ENCODE measurements around the gene USH2A. TPM values are rescaled to one million over a fixed set of nuclear protein-coding genes. Genes with fewer than 3 reads are reported as not detected.

Gene USH2A
- total RNA-seq, 6 experiments from 2014 or later = 0.19 to 1.8 (median 0.81) TPM

DNA sequence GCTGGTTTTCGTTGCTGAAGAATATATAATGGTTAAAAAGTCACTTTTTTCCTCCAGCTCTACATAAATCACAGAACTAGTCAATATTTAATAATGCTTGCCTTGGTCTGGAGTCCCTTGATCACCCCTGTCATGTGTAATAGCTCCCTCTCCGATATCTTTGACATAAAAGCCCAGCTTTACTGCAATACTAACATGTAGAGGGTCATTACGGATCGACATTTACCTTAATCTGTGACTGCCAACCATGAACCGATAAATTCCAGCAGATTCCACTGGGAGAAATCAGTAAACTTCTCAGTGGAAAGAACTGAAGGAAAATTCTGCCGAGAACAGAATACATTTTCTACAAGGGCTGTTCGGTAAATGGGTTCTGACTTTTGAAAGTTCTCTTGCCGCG is 459.6 kb downstream of the USH2A start:
- intact Hi-C loops (cut with DNase I) = no loop called here
- 79% methylated on average over 9 of the region's 9 CpGs for WGBS (ENCODE audit: insufficient coverage, low coverage, low lambda C conversion rate, missing lambda C conversion rate)
- Histone ChIP-seq H3K27ac (no peak overlapping the region), H3K4me1 (no peaks in the 10 kb centered on the region), H3K27me3 (no peaks in the 10 kb centered on the region), H3K36me3 (no peaks in the 10 kb centered on the region), H3K4me3 (no peak overlapping the region), H3K9me3 (no peaks in the 10 kb centered on the region)
- TF ChIP-seq, protein P1, sequence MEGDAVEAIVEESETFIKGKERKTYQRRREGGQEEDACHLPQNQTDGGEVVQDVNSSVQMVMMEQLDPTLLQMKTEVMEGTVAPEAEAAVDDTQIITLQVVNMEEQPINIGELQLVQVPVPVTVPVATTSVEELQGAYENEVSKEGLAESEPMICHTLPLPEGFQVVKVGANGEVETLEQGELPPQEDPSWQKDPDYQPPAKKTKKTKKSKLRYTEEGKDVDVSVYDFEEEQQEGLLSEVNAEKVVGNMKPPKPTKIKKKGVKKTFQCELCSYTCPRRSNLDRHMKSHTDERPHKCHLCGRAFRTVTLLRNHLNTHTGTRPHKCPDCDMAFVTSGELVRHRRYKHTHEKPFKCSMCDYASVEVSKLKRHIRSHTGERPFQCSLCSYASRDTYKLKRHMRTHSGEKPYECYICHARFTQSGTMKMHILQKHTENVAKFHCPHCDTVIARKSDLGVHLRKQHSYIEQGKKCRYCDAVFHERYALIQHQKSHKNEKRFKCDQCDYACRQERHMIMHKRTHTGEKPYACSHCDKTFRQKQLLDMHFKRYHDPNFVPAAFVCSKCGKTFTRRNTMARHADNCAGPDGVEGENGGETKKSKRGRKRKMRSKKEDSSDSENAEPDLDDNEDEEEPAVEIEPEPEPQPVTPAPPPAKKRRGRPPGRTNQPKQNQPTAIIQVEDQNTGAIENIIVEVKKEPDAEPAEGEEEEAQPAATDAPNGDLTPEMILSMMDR (IDR thresholded peaks at IDR 0.05) = no peak
- no peak for TF ChIP-seq POLR2A (IDR thresholded peaks at IDR 0.05)
- ATAC-seq (no peak), DNase-seq (no peak)

DNA sequence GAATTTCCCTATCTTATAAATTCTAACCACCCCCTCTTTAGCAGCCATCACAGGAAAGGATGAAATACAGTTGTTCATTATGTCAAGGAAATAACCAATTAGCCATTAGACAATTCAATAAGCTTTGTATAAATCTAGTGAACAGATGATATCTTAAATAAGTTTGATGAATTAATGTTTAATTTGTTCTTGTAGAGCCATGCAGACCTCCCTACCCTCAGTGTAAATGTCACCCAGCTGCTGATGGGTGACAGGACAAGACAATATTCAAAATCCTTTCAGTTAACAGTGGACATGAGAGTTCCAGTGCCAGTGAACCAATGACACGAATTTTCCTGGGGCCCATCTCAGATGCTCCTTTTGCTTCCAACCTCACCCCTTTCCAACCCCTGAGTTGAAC is 460.2 kb downstream of the USH2A start:
- Histone ChIP-seq H3K27me3 (no peaks in the 10 kb centered on the region), H3K4me1 (no peaks in the 10 kb centered on the region), H3K9me3 (no peaks in the 10 kb centered on the region), H3K4me3 (no peak overlapping the region), H3K36me3 (no peaks in the 10 kb centered on the region), H3K27ac (no peak overlapping the region)
- no peak for DNase-seq
- no peak for ATAC-seq
- intact Hi-C loops (cut with DNase I) = no loop called here
- no peak for TF ChIP-seq POLR2A (IDR thresholded peaks at IDR 0.05)
- TF ChIP-seq, protein P1 (IDR thresholded peaks at IDR 0.05) = no peak
- WGBS (ENCODE audit: insufficient coverage, low coverage, low lambda C conversion rate, missing lambda C conversion rate) = 25% methylated on average over 1 of the region's 1 CpG

DNA sequence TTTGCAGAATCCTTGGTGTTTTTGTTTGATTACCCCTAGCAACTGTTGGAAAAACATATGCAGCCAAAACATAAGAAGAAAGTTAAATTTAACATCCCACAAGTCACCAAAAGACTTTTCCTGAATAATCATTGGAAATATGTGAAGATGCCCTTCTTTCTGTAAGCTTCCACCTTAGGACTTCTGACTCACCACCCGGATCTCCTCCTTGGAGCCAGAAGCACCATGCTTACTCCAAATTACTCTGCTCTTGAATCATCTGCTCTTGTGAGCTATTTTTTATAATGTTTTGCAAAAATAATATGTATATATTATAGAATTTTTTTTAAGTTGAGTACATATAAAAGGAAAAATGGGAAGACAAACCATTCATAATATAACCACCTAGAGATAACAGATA is 464.4 kb downstream of the USH2A start:
- H3K36me3 ChIP-seq = no peaks in the 10 kb centered on the region
- no peak for TF ChIP-seq POLR2A (IDR thresholded peaks at IDR 0.05)
- no peak overlapping the region for H3K27ac ChIP-seq
- no peak overlapping the region for H3K4me3 ChIP-seq
- ATAC-seq (no peak), DNase-seq (no peak)
- intact Hi-C loops (cut with DNase I) = no loop called here
- H3K27me3 ChIP-seq = no peaks in the 10 kb centered on the region
- H3K9me3 ChIP-seq = no peaks in the 10 kb centered on the region
- 63% methylated on average over 1 of the region's 1 CpG for WGBS (ENCODE audit: insufficient coverage, low coverage, low lambda C conversion rate, missing lambda C conversion rate)
- H3K4me1 ChIP-seq = no peaks in the 10 kb centered on the region

DNA sequence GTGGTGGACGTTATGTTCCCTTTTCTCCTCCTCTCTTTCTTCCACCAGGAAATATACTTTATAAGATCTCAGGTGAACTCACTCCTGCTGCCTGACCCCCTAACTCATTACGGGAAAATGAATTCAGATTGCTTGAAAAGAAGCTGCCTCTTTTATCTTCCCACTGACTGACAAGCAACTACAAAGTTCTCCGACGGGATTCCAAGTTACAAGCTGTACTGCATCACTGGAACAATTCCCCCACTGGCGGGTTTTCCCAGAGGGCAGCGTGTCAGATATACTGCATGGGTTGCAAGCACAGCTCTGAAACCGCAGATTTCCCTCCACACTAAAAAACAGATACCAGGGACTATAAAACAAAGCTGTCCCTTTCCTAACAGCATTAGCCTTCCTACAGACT is 465.6 kb downstream of the USH2A start:
- H3K27ac ChIP-seq = no peak overlapping the region
- H3K9me3 ChIP-seq = no peaks in the 10 kb centered on the region
- no peaks in the 10 kb centered on the region for H3K27me3 ChIP-seq
- intact Hi-C loops (cut with DNase I) = no loop called here
- WGBS (ENCODE audit: insufficient coverage, low coverage, low lambda C conversion rate, missing lambda C conversion rate) = 21% methylated on average over 6 of the region's 7 CpGs
- no peaks in the 10 kb centered on the region for H3K36me3 ChIP-seq
- no peak for DNase-seq
- no peaks in the 10 kb centered on the region for H3K4me1 ChIP-seq
- H3K4me3 ChIP-seq = no peak overlapping the region
- no peak for TF ChIP-seq POLR2A (IDR thresholded peaks at IDR 0.05)
- TF ChIP-seq, protein P1 (IDR thresholded peaks at IDR 0.05) = no peak
- no peak for ATAC-seq

DNA sequence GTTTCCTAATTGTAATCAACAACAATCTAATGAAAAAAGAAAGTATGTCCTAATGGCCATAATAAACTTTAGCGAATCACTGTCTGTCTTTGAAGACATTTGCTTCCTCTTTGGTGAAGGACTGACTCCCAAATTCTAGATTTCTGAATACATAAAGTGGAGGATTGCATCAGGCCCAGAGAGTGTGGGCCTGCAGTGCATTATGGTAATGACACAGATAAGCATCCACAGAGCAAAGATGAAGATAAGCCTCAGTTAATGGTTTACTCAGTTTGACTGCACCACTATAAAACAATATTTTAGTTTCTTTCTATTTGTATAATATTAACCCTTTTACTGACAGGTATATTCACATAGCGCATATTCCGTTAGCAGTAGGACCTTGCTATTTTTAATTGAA is 490.7 kb downstream of the USH2A start:
- no peak for DNase-seq
- TF ChIP-seq, protein P1 (IDR thresholded peaks at IDR 0.05) = no peak
- no peak for TF ChIP-seq POLR2A (IDR thresholded peaks at IDR 0.05)
- 90% methylated on average over 3 of the region's 3 CpGs for WGBS (ENCODE audit: insufficient coverage, low coverage, low lambda C conversion rate, missing lambda C conversion rate)
- Histone ChIP-seq H3K27me3 (no peaks in the 10 kb centered on the region), H3K9me3 (no peaks in the 10 kb centered on the region), H3K27ac (no peak overlapping the region), H3K36me3 (no peaks in the 10 kb centered on the region), H3K4me1 (no peaks in the 10 kb centered on the region), H3K4me3 (no peak overlapping the region)
- ATAC-seq = peak; percentile 54 to 90 (median 65)
- intact Hi-C loops (cut with DNase I) = no loop called here
